PFSK-1 (cell line): Measurements from ENCODE around the gene ANXA3.

Experiments
- FOXP2 ChIP-seq: optimal IDR thresholded peaks from 2 replicates; pipeline ENCODE3; 2011; ENCODE audit warnings: borderline replicate concordance, control low read depth, inconsistent platforms; ENCODE audit not compliant: insufficient read depth; ENCODE audit errors: extremely low read length, extremely low read depth
- POLR2AphosphoS5 ChIP-seq: IDR thresholded peaks from 2 replicates; pipeline ENCODE4 v1.6.1; 2012; ENCODE audit warnings: low read depth, mild to moderate bottlenecking, control low read depth, low read length, moderate library complexity
- SIN3A ChIP-seq: IDR thresholded peaks from 2 replicates; pipeline ENCODE4 v1.6.1; 2012; ENCODE audit warnings: mild to moderate bottlenecking, low read length, moderate library complexity, borderline replicate concordance; ENCODE audit not compliant: insufficient read depth
- TAF1 ChIP-seq: IDR thresholded peaks from 2 replicates; pipeline ENCODE4 v1.6.1; 2012; ENCODE audit warnings: low read length, control low read depth, borderline replicate concordance; ENCODE audit not compliant: insufficient read depth
- TF ChIP-seq, protein P1 (sequence below), 2 experiments: IDR thresholded peaks; 2 replicates each; pipeline versions ENCODE4 v1.6.1 to v1.8.0; 2011 to 2012; ENCODE audit warnings: low read depth in 2 of 2, low read length in 2 of 2, control low read depth in 1 of 2, inconsistent platforms in 1 of 2, mild to moderate bottlenecking in 1 of 2, moderate library complexity in 1 of 2; ENCODE audit not compliant: insufficient read depth in 1 of 2

- TF ChIP-seq POLR2AphosphoS5: no peak
- TF ChIP-seq TAF1: no peak
- no peak for TF ChIP-seq SIN3A
- TF ChIP-seq, protein P1, sequence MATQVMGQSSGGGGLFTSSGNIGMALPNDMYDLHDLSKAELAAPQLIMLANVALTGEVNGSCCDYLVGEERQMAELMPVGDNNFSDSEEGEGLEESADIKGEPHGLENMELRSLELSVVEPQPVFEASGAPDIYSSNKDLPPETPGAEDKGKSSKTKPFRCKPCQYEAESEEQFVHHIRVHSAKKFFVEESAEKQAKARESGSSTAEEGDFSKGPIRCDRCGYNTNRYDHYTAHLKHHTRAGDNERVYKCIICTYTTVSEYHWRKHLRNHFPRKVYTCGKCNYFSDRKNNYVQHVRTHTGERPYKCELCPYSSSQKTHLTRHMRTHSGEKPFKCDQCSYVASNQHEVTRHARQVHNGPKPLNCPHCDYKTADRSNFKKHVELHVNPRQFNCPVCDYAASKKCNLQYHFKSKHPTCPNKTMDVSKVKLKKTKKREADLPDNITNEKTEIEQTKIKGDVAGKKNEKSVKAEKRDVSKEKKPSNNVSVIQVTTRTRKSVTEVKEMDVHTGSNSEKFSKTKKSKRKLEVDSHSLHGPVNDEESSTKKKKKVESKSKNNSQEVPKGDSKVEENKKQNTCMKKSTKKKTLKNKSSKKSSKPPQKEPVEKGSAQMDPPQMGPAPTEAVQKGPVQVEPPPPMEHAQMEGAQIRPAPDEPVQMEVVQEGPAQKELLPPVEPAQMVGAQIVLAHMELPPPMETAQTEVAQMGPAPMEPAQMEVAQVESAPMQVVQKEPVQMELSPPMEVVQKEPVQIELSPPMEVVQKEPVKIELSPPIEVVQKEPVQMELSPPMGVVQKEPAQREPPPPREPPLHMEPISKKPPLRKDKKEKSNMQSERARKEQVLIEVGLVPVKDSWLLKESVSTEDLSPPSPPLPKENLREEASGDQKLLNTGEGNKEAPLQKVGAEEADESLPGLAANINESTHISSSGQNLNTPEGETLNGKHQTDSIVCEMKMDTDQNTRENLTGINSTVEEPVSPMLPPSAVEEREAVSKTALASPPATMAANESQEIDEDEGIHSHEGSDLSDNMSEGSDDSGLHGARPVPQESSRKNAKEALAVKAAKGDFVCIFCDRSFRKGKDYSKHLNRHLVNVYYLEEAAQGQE (IDR thresholded peaks at IDR 0.05; ENCODE audit: insufficient read depth in 1 of 2, low read depth in 2 of 2, low read length in 2 of 2): peak in 1 of 2 experiments; percentile 56; a peak in 1 of 4 replicates
- TF ChIP-seq FOXP2: no peak
Observed at GRCh38 chr4:78606035-78606434, 54.5 kb downstream of the ANXA3 start.
